ENCODE results near the gene SMCP.

SMCP gene

DNA sequence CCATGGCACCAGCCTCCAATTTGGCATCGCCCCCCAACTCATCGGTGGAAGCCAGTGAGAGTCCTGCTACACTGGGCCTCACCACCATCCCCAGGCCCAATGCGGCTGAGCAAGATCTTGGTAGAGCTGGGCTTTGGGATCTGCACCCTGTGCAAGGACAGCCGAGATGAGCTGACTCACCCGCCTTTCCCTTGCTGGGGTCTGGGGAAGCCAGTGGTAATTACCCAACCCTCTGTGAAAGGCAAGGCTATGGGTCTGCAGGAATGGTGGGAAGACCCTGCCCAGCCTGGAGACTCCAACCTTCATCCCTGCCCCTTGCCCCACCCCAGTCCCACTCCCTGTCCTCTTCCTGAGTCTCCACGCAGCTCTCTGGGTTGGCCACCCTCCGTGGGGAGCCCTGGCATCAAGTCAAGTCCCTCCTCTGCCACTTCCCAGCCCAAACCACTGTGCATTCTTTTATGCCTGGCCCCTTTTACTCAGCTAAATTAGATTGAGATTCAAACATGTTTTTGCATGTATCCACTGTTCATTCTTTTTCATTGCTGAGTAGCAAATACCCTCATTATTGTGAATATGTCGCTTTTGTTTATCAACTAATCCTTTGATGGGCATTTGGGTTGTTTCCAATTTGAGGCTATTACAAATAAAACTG is 8.8 kb downstream of the SMCP start:
- DNase-seq (ENCODE audit: low read depth), result no peak

GRCh38 chr1:152888126-152888525 is 10.0 kb downstream of the SMCP start:
- DNase-seq (ENCODE audit: low read depth), result no peak

DNA sequence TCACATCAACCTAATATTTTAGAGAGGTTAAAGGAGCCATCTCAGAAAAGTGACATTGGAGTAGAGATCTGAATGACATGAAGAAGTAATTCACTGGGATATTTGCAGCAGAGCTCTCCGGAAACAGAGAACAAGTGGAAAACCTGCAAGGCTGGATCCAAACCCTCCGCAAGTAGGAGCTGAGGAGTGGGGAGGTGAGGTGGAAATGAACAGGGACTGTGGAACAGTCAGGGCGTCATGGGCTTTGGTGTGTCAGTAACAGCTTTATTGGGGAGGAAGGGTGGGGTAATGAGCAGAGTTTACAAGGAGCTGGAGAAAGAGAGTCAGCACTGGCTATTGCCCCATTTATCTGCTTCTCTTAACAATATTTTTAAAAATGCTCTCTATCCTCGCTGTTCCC is 20.9 kb downstream of the SMCP start:
- DNase-seq (ENCODE audit: low read depth), result no peak

DNA sequence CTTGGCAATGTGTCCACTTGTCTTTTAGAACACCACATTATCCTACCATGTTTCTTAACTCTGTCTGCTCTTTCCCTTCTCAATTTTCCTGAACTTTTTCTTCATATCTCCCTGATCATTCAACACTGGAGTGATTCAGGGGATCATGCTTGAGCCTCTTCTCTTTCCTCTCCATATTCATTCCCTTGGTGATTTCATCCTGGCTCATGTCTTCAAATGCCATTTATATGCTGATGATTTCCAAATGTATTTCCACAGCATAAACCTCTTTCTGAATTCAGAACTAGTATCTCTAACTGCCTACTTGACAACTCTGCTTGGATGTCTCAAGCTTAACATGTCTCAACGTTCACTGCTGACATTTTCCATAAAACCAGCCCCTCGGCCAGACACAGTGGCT is 21.8 kb downstream of the SMCP start:
- DNase-seq (ENCODE audit: low read depth), result no peak

GRCh38 chr1:152901631-152902030 is 23.5 kb downstream of the SMCP start:
- no peak for DNase-seq (ENCODE audit: low read depth)

DNA sequence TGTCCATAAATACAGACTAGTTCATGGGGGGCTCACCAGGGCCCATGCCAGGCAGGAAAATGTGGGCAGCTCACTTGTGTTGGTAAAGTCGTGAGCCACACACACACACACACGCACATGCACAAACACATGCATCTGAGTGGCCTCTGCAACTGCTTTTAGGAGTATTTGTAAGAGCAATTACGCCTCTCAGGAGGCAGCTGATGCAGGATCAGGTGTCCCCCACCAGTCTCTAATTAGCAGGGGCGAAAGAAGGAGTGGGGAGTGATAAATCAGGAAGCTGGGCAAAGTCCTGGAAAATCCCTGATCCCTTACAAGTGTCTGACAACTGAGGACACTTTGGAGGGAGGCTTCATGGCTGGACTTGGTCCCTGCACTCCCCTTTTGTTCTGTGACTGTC is 24.5 kb downstream of the SMCP start:
- DNase-seq (ENCODE audit: low read depth), result no peak

DNA sequence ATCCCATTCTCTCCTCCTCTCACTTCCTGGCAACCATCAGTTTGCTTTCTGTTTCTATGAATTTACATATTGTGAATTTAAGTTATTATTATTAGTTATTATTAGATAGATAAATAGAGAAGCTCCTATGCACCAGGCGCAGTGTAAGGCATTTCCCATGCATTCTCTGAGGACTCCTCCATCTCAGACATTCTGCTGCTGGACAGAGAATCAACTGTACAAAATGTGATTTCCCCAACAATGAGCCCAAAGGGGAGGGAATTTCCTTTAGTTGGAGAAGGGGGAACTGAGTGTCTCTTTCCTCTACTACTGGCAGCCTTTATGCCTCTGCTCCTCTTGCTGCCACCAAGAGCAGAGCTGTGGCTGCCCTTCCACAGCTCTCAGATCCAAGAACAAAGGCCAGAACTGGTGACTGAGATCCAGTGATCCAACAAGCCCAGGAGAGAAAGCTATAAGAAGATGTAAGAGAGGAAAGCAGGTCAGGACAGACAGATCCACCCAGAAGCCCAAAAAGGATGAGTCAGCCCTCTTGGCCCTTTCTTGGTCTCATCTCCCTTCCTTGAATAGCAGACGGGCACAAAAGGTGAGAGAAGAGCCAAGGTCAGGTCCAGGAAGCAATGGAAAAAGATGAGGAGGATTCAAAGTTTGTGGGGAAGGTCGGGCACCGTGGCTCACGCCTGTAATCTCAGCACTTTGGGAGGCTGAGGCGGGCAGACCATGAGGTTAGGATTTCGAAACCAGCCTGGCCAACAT is 26.7 kb downstream of the SMCP start:
- DNase-seq (ENCODE audit: low read depth), result no peak

GRCh38 chr1:152906023-152906565 is 28.0 kb downstream of the SMCP start:
- DNase-seq (ENCODE audit: low read depth), result no peak

DNA sequence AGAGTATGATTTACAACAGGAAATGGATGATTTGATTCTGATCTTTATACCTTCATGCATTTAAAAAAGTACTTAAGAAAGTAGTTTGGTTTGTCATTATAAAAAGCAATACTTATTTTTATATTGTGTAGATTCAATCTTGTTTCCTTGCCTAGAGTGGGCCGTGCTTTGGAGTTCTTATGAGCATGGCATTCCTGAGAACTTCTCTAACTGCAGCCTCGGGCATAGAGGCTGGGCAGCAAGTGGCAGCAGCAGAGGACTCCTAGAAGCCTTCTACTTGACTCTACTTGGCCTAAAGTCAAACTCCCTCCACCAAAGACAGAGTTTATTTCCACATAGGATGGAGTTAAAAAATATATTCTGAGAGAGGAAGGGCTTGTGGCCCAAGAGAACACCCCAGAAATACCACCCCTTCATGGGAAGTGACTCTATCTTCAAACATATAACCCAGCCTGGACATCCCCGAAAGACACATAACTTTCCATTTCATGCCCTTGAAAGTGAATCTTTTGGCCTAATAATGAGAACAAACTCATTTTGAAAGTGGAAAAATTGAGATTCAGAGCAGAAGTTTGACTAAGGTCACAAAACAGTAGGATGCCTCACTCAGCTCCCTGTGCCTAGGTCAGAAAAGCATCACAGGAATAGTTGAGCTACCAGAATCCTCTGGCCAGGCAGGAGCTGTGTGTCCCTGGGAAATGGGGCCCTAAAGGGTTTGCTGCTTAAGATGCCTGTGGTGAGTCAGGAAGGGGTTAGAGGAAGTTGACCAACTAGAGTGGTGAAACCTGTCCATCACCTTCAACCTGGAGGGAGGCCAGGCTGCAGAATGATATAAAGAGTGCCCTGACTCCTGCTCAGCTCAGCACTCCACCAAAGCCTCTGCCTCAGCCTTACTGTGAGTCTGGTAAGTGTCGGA is 29.8 kb downstream of the SMCP start, which contains the start of gene IVL:
TSS of gene IVL (plus strand) at position 861 of the 916 bp plus-strand sequence. CDS start 1,252 bp downstream, outside the sequence.
- DNase-seq (ENCODE audit: low read depth), result no peak

DNA sequence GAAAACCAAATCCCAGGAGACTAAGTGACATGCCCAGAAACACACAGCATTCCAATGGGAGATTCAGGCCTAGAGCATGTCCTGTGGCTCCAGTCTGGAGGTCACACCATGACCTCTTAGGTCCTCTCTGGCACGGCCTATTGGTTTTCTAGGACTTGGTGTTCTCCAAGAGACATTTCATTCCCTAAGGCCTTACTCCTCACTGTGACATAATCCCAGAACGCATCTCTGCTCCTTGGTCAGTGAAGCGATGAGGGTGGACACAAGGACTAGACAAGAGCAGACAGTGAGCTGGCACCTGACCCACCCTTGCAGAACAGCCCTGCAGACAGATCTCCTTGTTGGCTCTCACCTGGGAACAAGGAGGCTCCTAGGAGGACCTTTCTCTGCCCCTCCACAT is 31.1 kb downstream of the SMCP start:
- no peak for DNase-seq (ENCODE audit: low read depth)

GRCh38 chr1:152912471-152912870 is 34.3 kb downstream of the SMCP start:
- no peak for DNase-seq (ENCODE audit: low read depth)

DNA sequence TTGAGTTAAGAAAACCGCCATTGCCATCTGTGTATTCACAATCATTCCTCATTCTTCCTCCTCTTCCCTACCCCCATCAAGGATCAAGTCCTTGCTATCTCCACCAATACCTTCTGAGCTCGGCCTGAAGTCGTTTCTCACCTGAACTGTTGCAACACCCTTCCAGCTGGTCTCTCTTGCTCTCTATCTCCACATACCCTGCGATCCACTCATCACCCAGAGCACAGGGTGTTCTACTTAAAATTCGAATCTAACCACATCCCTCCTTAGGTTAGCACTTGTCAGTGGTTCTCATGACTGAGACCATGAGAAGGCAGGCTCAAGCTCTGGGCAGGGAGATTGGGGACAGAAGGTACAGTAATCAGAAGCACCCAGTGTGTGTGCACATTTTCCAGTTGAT is 34.8 kb downstream of the SMCP start:
- DNase-seq (ENCODE audit: low read depth), result no peak

GRCh38 chr1:152917794-152918193 is 39.7 kb downstream of the SMCP start:
- DNase-seq (ENCODE audit: low read depth), result no peak

DNA sequence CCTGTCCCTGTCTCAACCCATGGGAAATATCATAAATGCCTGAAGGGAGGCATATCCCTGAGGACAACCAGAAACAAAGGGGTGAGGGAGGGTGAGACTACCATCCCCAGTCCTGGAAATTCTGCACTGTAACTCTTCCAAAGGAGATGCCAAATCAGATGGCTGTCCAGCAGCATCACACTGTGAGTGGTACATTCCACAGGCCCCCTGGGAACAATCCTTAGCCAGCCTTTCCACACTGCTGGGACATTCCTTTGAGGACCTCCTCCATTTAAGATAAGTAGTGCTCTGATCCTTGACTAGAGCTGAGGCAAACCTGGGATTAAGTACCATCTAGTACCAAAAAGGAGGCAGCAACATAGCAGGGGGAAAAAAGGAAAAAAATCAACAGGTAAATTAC is 40.9 kb downstream of the SMCP start:
- no peak for DNase-seq (ENCODE audit: low read depth)

- DNase-seq (ENCODE audit: low read depth), result no peak
Measured at GRCh38 chr1:152924191-152924590, 46.1 kb downstream of the SMCP start.

DNA sequence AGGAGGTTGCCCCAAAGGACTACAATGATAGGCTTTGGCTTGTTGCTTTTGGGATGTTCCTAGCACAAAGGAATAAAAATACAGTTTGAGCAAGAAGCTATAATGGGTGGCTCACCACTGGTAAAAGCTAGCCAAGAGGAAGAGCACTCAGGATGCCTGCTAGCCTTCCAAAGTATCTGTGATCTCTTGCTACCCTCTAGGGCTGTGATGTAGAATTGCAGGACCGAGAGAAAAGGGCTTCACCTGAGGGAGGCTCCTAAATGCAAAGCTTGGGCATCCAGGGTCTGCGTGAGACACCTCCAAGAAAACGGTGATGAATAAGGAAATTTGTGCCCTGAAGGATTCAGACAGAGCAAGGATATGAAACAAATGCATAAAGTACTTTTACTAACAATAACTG is 48.0 kb downstream of the SMCP start:
- DNase-seq (ENCODE audit: low read depth), result no peak

GRCh38 chr1:152928671-152929070 is 50.5 kb downstream of the SMCP start:
- no peak for DNase-seq (ENCODE audit: low read depth)

- DNase-seq (ENCODE audit: low read depth), result no peak
Measured at GRCh38 chr1:152932170-152932811, 54.2 kb downstream of the SMCP start.

GRCh38 chr1:152933196-152933595 is 55.1 kb downstream of the SMCP start:
- DNase-seq (ENCODE audit: low read depth), result no peak

Data from stimulated activated CD8-positive, alpha-beta memory T cell treated with anti-CD3 and anti-CD28 coated beads, Interleukin-4, amount 100 ng/mL, for 24 hours (primary cell).